HG02571 (cell line): ENCODE measurements around the gene C2CD2L.
"Not testable (repeated sequence)": the region's sequence is repeated elsewhere in the genome, so short reads cannot be mapped to it uniquely, and the experiment has no call there.

ENCODE experiments used
- ATAC-seq: cut with Tn5 transposase; IDR thresholded peaks from one replicate; pipeline ENCODE4 v1.9.1; 2021; ENCODE audit warnings: mild to moderate bottlenecking, moderate library complexity; ENCODE audit not compliant: unreplicated experiment

Gene C2CD2L

DNA sequence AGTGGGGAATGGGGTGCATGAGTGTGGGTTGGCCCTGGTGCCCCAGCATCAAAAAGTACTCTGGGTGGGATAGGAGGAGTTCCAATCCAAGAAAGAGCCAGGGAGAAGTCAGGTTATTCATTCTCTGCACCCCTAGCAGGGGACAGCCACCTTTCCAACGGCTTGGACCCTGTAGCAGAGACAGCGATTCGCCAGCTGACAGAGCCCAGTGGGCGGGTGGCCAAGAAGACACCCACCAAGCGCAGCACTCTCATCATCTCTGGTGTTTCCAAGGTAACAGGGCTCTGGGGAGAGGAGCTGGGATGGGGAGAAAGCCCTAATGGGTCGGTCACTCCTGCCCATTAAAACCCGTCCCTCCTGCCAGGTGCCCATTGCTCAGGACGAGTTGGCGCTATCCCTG, 6.6 kb downstream of the C2CD2L start:
- no peak for ATAC-seq

DNA sequence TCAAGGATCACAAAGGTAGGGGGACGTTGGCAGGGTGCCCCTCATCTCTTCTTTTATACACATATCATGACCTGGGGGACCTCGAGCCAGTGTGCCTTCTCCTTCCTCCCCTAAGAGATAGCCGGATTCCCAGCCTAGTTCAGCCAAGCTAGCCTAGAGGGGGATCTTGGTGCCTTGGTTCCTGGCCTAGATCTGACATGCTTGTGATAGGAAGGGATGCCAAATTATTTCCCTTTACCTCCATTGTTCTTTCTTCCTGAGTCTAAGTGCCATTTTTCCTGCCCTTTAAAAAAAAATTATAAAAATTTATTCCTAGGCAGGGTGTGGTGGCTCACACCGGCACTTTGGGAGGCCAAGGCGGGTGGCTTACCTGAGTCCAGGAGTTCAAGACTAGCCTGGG, 7.2 kb downstream of the C2CD2L start:
- no peak for ATAC-seq

DNA sequence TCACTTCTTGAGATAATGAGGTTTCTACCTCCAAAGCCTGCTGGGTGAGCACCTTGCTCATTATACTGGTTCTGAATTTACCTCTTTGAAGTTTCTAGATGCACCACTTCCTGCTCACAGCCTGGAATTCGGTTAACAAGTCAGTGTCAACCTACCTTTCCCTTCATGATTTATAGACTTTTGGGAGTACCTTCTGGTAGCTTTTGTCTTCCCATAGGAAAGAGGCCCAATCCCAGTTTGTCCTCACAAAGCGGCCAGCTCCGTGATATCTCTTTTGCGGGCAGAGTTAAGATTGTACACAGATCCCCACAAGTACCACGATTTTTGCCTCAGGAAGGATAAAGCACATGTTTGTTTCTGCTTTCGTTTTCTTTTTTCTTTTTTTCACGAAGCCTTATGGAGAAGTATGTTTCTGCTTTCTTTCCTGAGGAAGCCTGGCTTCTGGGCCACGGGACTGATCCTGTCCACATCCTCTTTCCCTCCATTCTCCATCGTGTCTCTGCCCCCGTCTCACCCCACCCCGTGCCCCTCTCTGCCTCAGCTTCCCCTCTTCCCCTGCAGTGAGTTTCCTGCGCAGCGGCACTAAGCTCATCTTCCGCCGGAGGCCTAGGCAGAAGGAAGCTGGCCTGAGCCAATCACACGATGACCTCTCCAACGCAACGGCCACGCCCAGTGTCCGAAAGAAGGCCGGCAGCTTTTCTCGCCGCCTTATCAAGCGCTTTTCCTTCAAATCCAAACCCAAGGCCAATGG, 8.5 kb downstream of the C2CD2L start:
- no peak for ATAC-seq

DNA sequence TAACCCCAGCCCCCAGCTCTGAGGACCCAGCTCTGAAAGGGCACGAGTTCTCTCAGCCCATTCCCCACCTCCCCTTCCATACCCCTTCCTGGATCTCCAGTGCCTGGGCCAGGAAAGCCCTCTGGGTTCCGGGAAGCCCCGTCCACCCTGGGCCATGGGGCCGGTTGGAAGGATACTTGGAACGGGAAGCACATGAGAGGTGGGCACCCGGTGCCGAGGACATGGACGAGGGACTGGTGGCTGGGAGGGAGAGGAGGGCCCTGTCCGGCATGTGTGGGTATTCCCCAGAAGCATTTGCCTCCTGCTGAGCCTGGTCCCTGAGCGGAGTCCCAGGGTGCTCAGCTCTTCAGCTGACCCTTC, 9.1 kb downstream of the C2CD2L start:
- ATAC-seq: no peak

DNA sequence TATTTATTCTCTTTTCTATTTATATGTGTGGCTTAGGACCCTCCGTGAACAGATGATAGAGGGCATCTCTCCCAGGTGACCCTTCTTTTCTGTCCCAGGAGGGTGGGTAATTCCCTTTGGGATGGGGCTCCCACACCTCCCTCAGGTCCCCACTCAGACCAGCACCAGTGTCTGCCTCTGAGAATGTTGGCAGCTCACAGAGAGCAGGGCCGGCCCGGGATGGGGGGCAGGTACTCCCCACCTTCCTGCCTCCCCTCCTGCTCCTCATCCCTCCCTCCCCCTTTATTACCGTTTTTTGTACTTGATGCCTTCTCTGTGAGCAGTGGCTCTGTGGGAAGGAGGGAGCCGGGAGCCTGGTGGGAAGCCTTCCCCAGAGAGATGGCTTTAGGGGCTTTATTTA, 9.5 kb downstream of the C2CD2L start:
- no peak for ATAC-seq

DNA sequence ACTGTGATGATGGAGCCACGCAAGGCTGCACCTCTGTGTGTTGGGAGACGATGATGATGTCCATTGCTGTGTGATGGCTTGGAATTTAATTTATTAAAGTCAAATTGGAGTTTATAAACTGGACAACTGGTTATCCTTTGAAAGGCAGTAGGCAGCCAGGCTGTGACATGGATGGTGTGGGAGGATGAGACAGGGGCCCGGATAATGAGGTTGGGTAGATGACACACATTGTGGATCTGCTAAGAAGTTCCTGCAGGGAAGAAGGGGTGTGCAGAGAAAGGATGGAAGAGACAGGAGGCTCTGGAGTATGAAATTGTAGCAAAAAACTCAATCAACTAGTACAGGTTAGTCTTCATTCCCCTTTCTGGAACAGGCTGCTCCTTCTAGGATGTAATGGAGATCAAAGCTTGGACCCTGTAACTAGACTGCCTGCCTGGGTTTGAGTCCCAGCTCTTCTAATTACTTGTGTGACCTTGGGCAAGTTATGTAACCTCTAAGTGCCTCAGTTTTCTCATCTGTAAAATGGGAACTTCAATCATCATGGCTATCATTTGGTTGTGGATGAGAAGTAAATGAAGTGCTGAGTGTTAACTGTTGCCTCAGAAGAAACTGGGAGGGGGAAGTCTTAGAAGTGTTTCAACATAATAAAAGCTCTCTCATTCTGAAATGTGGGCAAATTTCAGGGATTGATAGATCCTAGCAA, 10.0 kb downstream of the C2CD2L start:
- no peak for ATAC-seq

DNA sequence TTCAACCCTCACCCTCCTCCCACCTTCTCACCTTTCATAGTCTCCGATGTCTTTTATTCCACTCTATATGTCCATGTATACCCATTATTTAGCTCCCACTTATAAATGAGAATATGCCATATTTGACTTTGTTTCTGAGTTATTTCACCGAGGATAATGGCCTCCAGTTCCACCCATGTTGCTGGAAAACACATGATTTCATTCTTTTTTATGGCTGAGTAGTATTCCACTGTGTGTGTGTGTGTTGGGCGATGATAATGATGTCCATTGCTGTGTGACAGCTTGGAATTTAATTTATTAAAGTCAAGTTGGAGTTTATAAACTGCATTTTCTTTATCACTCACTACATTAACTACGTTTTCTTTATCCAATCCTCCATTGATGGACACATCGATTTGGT, 11.1 kb downstream of the C2CD2L start:
- no peak for ATAC-seq

DNA sequence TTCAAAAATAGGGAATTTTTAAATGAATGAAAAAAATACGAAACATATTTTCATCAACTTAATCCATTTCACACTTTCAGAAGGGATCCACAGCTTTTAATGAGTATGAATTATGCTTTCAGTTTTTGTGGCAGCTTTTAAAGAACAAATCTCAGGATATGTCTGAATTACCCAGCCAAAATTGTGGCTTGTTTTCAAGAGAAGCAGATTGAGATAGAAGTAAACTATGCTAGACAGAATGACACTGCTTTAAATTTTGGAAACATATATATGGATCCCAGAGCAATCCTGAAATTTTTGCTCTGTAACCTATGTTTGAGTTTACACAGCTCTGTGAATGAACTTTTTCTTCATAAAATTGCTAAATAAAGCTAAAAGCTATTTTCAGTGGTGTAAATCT, 11.8 kb downstream of the C2CD2L start:
- no peak for ATAC-seq

DNA sequence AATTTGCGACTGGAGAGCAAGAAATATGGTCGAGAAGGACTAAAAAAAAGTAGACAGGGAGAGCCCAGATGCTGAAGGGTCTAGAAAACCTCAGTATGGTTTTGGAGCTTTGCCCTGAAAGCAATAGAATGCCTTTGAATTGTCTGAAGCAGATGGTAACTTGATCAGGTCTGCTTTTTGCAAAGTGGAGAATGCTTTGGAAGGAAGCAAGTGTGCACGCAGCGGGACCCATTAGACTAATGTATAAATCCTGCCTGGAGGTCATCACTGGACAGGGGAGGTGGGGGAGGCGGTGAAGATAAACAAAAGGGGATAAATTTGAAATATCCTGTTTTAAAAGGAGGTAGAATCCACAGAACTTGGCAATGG, 13.5 kb downstream of the C2CD2L start:
- ATAC-seq: no peak

DNA sequence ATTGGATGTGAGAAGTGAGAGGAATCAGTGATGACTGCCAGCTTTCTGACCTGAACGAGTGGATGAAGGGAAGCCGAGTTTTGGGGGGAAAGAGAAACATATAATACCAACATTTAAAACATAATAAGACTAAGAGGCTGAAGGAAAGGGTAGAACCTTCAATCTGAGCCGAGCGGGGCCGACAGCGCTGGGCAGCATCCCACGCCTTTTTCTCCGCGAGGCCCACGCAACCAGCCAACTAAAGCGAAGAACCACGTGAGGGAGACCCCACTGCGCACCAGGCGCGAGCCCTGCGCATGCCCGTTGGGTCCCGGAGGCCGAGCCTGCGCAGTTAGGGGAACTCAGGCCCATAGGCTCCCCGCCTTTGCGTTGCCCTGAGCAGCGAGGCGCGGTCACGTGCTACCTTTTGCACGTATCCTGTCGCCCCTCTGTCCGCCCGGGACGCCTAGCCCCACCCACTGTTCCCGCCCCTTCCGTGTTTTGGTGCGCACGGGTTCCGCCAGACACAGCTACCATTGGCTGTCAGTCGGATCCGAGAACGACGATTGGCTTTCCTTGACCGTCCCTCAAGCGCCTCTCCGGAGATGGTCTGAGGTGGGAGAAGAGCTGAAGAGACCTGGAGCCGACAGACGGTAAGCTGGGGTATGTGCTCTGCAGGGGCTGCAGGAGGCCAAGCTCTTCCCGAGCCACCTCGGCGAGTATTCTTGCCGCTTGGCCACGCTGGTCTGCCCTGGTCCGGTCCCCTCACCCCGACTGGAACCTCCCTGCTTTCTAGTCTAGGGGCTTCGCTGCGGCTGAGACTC, 14.1 kb downstream of the C2CD2L start, which contains the start of gene HINFP:
Gene HINFP (plus strand): TSS at position 573 of the 803 bp plus-strand sequence. CDS start 5,365 bp downstream, outside the sequence.
- ATAC-seq: peak; percentile 94

DNA sequence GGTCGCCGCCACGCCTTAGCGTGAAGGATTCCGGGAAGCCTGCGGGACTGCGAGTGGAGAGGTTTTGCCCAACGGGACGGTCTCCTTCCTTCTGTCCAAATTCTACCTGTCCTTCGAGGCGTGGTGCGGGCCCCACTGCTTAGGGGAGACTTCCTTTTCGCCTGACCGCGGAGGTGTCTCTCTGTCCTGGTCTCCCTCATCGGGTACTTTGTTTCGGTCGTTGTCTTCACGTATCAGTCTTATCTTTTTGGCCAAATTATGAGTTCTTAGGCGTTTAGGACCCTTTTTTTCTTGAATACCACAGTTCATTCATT, 14.6 kb downstream of the C2CD2L start:
- no peak for ATAC-seq

DNA sequence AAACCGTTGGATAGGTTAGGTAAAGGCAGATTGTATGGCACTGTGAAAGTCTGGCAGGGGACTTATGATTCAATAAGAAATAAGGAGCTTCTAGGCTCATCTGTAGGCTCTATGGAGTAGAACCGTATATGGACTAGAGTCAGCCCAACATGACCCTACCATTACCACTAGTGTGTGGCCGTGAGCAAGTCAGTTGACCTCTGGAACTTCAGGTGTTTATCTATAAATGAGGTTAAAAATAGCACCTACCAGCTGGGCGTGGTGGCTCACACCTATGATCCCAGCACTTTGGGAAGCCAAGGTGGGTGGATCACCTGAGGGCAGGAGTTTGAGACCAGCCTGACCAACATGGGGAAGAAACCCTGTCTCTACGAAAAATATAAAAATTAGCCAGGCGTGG, 18.7 kb downstream of the C2CD2L start:
- ATAC-seq: no peak

DNA sequence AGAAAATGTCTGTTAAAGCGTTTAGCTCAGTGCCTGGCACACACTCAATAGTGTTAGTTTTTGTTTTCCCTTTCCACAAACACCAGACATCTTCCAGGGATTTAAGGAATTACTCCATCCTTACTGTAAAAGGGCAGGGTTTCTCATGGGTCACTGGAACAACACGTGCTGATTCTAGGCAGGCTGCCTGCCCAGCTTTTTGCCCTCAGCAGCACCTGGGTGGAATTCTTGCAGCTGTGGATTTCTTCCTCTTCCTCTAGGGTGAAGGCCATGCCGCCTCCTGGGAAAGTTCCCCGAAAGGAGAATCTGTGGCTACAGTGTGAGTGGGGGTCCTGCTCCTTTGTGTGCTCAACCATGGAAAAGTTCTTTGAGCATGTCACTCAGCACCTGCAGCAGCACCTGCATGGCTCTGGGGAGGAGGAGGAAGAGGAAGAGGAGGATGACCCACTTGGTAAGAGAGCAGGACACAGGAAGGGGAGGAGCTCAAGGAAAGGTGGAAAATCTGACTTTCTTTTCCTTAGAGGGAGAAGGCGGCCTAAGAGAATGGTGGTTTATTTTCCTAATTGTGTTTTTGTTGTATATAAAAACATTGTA, 19.6 kb downstream of the C2CD2L start:
- ATAC-seq: no peak

DNA sequence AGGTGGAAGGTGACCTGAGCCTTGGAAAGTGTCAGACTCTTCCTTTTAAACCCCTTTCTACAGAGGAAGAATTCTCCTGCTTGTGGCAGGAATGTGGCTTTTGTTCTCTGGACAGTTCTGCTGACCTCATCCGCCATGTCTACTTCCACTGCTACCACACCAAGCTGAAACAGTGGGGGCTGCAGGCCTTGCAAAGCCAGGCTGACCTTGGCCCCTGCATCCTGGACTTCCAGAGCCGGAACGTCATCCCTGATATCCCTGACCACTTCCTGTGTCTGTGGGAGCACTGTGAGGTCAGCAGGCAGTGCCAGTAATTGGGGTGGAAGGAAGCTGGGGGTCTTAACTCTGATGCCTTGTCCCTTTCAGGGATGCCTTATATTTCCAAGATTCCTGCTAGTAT, 23.5 kb downstream of the C2CD2L start:
- ATAC-seq: no peak

DNA sequence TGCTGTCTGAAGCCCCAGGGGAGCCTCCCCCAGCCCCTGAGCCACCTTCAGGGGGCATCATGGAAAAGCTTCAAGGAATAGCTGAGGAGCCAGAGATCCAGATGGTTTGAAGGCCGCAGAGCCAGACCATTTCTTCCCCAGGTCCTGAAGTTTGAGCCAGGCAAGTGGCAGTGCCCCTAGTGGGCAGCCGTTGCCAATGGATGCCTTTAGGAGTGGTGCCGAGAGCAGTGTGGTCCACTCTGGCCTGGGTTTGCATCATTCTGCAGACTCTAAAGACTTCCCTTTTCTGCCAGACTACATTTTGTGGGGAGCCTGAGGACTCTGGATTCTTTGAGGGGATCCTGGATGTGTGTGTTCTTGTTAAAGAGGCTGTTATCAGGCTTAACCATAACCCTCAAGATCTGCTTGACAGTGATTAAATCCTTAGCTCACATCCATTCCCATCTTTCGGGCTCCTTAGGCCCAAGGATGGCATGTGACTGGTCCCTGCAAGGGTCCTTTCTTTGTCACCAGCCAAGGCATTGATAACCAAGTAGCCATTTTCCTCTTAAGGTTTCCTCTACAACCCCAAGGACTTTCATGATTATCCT, 27.3 kb downstream of the C2CD2L start:
- no peak for ATAC-seq

DNA sequence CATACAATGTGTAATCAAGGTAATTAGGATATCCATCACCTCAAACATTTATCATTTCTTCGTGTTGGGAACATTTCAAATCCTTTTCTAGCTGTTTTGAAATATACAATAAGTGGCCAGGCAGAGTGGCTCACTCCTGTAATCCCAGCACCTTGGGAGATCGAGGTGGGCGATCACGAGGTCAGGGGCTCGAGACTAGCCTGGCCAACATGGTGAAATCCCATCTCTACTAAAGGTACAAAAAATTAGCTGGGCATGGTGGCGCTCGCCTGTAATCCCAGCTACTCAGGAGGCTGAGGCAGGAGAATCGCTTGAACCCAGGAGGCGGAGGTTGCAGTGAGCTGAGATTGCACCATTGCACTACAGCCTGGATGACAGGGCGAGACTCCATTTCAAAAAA, 32.1 kb downstream of the C2CD2L start:
- not testable (repeated sequence) for ATAC-seq

DNA sequence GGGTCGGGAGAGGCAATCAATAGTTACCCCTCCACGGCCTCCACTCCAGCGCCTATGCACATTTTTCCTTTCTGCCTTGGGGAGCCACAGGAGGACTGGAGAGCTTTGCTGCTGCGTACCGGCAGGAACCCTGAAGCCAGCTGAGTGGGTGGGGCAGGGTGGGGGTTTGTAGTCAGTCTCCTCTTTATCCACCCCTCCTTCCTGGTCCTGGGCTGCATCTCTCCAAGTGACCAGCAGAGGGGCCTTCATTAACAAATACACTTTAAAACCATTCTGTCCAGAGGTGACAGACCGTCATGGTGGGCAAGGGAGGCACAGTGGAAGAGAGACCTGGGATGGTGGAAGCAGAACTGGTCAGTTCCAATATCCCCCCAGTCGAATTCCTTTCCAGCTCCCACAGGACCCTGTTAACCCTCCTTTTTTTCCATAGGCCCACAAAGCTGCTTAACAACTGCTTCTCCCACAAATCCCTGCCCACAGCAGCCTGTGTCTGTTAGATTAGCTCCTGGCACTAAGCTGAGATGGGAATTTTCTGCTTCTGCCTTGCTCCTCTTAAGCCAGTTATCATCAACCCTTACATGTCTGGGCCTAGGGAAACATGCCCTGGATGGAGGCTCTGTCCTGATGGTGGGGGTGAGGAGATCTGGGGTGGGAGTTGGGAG, 37.8 kb downstream of the C2CD2L start:
- ATAC-seq: no peak

DNA sequence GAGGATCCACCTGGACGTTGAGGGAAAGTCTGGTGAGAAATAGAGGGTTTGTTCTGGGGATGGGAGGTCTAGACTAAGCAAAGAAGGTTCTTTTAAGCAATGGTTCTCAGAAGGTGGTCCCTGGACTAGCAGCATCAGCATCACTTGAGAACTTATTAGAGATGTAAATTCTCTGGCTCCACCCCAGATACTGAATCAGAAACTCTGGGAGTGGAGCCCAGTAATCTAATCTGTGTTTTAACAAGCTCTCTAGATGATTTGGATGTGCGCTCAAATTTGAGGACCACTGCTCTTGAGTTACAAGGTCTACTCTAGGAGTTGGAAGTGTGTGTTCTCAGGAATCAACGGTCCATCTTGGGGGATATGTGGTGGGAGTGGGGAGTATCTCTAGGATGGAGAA, 38.4 kb downstream of the C2CD2L start:
- ATAC-seq: no peak

DNA sequence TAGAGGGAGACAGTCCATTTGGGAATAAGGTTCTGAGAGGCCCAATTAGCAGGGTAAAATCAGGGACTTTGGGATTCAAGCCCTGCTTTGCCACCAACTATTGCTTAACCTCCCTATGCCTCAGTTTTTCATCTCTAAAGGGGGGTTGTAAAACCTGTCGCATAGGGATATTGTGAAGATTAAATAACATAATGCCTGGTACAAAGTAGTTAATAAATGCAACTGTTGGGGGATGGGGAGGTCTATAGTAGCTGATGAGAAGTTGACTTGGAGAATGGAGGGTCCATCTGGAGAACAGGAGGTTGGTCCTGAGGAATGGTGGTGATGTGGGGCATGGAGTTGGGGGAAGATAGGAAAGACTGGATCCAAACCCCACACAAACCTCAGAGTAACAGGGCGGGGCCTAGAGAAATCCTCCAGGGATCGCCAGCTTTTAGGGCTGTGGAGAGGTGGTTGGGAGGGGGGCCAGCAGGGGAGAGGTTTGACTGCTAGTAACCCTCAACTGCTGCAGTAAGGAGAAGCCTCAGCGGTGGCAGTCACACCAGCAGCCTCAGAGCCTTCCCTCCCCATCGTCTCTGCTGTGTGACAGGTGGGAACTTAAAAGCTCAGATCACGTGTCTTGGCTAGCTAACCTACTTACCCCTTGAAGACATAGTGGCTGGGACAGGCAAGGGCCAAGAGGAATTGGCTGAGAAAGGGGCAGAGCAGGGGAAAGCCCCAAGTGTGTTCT, 40.6 kb downstream of the C2CD2L start:
- ATAC-seq: no peak

DNA sequence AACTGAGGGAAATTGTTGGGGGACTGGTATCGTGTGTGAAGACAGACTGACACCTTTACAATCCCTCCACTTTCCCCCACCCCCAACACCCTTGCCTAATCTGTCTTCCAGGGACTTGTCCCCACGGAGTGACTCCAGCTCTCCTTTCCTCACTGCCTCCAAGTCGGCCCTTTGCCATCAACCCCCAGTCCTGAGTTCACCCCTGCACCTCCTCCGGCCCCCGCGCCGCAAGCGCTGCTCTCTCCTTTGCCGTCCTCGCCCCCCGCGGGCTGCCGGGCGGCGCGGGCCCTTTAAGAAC, 41.5 kb downstream of the C2CD2L start:
- no peak for ATAC-seq
